Omental fat pad (tissue), 4 donors: ENCODE results near the gene DOK6. TPM values are rescaled to one million over a fixed set of nuclear protein-coding genes. Genes with fewer than 3 reads are reported as not detected.

Experiments
- ATAC-seq: fragments of 150-250 bp; one replicate; pipeline ENCODE4 v1.9.1; 2016; ENCODE audit warnings: mild to moderate bottlenecking, moderate library complexity; ENCODE audit not compliant: low FRiP score
- DNase-seq: peaks from one replicate; pipeline ENCODE4 v3.0.0-alpha.2; 2019; ENCODE audit warnings: low spot score
- CTCF ChIP-seq, 3 donors: fragments of 450-650 bp; IDR thresholded peaks; one replicate each; pipeline ENCODE4 v1.5.1; 2016 to 2017; ENCODE audit warnings: antibody characterized with exemption in 3 of 3, mild to moderate bottlenecking in 3 of 3, moderate library complexity in 2 of 3
- total RNA-seq, 4 donors: library from RNA; depleted of rRNA; stranded (reverse); fragments of >200 nt; gene quantifications; one replicate each; pipeline ENCODE4 v1.1.0, GENCODE V29; 2016

DOK6 gene
- total RNA-seq, 4 donors from 2014 or later, result 0.19 to 2.7 (median 1.5) TPM

- no peak for DNase-seq
- ATAC-seq, result no peak
- TF ChIP-seq CTCF (IDR thresholded peaks at IDR 0.05), result no peak
Measured at GRCh38 chr18:69557282-69557681, 156.6 kb downstream of the DOK6 start.

- no peak for ATAC-seq
Measured at GRCh38 chr18:69558052-69558451, 157.4 kb downstream of the DOK6 start.

GRCh38 chr18:69559604-69560003 is 158.9 kb downstream of the DOK6 start:
- DNase-seq (no peak), ATAC-seq (no peak)
- no peak for TF ChIP-seq CTCF (IDR thresholded peaks at IDR 0.05)

More at GRCh38 chr18:69558052-69558451, 157.4 kb downstream of the DOK6 start:
- no peak for DNase-seq
- TF ChIP-seq CTCF (IDR thresholded peaks at IDR 0.05), result no peak

GRCh38 chr18:69564602-69565001 is 163.9 kb downstream of the DOK6 start:
- ATAC-seq, result no peak
- TF ChIP-seq CTCF (IDR thresholded peaks at IDR 0.05), result no peak
- no peak for DNase-seq

- ATAC-seq (no peak), DNase-seq (no peak)
- no peak for TF ChIP-seq CTCF (IDR thresholded peaks at IDR 0.05)
Measured at GRCh38 chr18:69567813-69568488, 167.3 kb downstream of the DOK6 start.

- TF ChIP-seq CTCF (IDR thresholded peaks at IDR 0.05), result no peak
- ATAC-seq (no peak), DNase-seq (no peak)
Measured at GRCh38 chr18:69569133-69569532, 168.4 kb downstream of the DOK6 start.

- TF ChIP-seq CTCF (IDR thresholded peaks at IDR 0.05), result no peak
- no peak for ATAC-seq
- no peak for DNase-seq
Measured at GRCh38 chr18:69574401-69574800, 173.7 kb downstream of the DOK6 start.
